Prostate gland (tissue), 2 donors: ENCODE results near the gene SYNPR.

Experiments used
- POLR2AphosphoS5 ChIP-seq: sonication (generic); formaldehyde crosslinking; IDR thresholded peaks from one replicate; pipeline ENCODE4 v1.6.1; 2017; ENCODE audit warnings: antibody characterized with exemption
- TF ChIP-seq, protein P1 (sequence below), 4 experiments: fragments of 200-600 bp in 2 of 4; fragments of 450-650 bp in 2 of 4; sonication (generic) in 2 of 4; IDR thresholded peaks; 1 replicate in 3 of 4; 2 replicates in 1 of 4; pipeline ENCODE4 v1.5.1; 2016 to 2019; ENCODE audit warnings: antibody characterized with exemption in 4 of 4, mild to moderate bottlenecking in 2 of 4, moderate library complexity in 2 of 4

DNA sequence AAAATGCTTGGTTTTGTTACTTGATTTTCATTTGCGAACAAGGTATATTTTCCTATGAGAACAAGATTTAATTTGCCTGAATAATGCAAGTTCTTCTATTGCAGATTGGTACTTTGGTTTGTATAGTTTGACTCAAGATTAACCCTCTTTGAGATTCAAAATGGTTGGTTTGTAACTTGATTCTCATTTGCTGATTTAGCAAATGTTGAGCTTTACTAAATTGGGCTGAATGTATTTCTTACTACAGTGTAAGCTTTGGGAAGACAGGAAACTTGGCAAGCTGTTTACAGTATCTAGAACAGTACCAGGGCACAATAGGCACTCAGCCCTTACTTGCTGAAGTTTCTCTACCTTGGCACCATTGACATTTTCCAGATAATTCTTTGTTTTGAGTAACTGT, 3.7 kb upstream of the SYNPR start:
- TF ChIP-seq POLR2AphosphoS5: no peak
- TF ChIP-seq, protein P1, sequence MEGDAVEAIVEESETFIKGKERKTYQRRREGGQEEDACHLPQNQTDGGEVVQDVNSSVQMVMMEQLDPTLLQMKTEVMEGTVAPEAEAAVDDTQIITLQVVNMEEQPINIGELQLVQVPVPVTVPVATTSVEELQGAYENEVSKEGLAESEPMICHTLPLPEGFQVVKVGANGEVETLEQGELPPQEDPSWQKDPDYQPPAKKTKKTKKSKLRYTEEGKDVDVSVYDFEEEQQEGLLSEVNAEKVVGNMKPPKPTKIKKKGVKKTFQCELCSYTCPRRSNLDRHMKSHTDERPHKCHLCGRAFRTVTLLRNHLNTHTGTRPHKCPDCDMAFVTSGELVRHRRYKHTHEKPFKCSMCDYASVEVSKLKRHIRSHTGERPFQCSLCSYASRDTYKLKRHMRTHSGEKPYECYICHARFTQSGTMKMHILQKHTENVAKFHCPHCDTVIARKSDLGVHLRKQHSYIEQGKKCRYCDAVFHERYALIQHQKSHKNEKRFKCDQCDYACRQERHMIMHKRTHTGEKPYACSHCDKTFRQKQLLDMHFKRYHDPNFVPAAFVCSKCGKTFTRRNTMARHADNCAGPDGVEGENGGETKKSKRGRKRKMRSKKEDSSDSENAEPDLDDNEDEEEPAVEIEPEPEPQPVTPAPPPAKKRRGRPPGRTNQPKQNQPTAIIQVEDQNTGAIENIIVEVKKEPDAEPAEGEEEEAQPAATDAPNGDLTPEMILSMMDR (IDR thresholded peaks at IDR 0.05): no peak
